NCI-H1092 treated with DMSO at 0.1 percent for 48 hours (cell line): Measurements from ENCODE around the gene CDX1.

Experiments
- DNase-seq: peaks from one replicate; lab custom pipeline; 2025; lab: John Stamatoyannopoulos, UW

CDX1 gene

DNA sequence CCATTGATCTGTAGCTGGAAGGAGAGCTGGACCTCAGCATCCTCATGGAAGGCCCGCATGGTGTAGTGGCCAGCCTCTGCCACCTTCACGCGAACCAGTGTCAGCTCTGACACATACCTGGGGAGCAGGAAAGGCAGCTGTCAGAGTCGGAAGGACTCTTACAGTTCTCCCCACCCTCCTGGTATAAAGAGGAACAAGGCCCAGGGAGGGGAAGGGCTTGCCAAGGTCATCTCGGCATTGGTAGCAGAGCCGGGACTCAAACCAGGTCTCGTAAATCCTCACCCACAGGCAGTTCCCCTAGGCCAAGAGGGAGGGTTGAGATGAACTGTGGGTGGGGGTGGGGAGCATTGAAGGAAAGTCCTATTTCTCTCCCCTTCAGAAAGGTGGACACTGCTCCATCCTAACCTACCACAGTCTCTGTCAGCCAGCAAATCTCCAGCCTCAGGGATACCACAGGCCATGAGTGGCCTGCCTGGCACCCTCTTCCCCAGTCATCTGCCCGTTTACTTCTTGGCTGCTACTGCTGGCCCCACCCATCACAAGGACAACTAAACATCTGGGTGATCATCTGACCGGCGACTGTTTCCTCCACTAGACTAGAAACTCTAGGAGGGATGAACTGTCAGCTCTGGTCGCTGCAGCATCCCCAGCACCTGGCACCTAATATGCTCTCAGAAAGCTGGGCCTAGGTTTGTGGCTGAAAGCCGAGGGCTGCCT is 34.4 kb upstream of the CDX1 start:
- no peak for DNase-seq

DNA sequence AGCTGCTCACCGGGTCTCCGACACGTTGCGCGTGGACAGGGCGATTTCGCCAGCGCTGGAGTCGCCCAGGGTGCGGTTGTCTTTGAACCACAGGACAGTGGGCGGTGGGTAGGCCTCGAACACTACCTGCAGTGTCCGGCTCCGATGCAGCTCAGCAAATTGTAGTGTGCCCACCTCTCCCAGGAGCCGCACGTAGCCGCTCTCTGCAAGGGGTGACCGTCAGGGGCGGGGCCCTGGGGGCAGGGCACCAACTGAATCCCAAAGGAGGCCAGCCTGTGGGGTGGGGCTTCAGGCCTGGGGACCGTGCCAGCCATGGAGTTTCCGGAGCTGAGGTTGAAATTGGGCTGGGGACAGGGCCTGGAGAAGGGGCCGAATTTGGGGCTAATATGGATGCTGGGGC is 33.8 kb upstream of the CDX1 start:
- DNase-seq: no peak

- no peak for DNase-seq
These were observed 32.9 kb upstream of the CDX1 start for GRCh38 chr5:150133581-150134197.

DNA sequence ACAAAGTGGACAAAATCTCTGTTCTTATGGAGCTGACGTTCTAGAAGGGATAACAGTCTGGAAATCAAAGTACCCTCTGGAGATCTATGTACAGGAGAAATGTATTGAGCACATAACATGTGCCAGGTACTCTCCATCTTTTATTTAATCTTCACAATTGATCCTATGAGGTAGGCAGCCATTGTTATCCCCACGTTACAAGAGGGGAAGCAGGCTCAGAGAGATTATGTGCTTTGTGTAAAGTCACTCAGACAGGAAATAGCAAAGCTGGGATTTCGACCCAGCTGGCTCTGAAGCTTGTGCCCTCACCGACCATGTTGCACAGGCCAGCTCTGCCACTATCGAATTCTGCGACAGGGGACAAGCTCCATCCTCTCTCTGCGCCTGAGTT is 32.4 kb upstream of the CDX1 start:
- DNase-seq: no peak

DNA sequence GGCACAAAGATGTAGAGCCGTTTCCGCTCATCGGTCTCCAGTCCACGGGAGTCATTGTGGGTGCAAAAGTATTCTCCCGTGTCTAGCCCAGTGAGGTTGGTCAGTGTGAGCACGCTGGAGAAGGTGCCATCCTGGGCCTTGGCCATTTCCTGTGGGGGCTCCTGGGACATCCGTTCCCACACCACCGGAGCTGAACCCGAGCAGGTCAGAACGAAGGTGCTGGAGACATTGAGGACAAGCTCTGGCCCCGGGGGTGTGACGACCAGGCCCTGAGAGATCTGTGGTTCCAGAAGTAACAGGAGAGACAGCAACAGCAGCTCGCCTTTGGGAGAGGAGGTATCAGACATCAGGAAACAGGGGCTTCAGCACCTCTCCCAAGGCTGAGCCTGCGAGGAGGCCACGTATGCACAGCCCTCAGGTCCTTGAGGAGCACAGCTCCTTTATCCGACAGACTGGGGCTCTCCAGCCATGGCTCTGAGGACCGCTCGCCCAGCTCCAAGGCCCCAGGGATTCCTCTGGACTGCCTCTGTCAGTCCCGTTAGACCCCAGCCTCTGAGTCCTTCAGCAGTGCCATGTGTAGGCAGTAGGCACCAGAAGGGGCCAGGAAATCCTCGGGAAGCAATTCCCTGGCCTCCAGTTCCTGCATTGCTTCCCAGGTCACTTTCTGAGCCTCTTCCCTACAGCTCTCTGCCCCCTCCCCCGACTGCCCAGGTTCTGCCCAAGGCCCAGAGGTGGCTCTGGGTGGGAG is 30.8 kb upstream of the CDX1 start:
- DNase-seq: no peak

DNA sequence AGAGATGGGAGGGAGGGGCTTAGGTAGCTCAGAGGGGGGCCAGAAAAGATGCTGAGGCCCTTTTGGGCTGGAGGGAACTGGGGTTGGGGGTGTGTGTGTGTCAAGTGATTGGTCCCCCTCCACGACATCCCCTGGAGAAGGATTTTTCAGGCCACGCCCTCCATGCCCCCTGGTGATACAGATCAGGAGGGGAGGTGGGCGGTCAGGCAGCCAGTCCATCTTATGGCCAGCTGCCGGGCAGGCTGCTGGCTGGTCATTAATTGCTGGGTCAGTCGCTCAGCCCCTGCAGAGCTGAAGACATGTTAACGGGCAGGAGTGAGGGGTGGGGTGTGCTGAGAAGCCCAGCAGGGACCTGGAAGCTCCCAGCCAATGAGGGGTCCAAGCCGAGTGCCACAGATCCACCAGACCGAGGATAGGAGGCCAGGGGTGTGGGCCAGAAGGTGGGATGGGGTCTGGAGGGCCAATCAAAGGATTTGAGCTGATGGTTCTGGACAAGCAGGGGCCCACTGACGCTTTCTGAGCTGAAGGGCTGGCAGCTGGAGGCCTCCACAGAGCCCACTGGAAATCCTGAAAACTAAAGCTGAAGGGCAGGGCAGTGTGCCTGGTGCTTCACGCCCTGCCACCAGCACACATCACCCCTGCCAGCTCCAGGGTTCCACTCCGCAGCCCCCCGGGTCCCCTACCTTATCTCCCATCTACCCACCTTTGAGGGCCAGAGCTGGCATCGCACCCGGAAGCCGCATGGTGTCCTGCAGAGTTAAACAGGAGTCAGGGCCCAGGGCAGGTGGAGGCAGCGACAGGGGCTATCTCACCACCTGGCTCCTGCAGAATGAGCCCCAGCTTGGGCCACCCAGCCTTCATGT is 30.0 kb upstream of the CDX1 start:
- no peak for DNase-seq

DNA sequence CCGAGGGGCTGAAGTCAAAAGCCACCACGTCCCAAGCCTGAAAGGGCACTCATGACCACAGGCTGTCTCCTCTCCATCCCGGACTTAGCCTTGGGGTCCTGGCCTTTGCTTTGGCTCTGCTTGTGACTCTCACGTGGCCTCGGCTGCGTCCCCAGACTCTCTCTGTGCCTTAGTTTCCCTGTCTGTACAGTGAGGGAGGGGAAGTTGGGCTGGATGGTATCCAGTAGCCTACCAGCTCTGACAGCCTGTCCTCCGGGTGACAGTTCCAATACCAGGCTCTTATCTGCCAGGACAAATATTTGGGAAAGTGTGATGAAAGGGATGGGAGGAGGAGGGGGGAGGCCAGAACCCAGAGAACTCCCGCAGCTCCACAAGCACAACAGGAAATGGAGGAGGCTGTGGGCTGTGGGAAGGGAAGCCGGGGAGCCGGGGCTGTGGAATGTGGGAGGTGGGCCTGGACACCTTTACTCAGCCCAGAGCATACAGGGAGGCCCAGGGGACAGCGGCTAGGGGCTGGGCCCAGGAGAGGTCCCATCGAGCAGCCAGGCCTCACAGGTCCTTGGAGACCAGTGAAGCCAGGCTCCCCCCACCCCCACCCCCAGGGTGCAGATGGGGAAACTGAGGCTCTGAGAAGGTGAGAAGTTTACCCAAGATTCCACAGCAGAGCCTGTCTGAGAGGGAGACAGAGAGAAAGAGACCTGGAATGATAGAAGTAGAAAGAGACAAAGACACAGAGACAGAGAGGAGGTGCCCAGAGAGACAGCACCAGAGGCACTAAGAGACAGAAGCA is 29.2 kb upstream of the CDX1 start:
- DNase-seq: no peak

DNA sequence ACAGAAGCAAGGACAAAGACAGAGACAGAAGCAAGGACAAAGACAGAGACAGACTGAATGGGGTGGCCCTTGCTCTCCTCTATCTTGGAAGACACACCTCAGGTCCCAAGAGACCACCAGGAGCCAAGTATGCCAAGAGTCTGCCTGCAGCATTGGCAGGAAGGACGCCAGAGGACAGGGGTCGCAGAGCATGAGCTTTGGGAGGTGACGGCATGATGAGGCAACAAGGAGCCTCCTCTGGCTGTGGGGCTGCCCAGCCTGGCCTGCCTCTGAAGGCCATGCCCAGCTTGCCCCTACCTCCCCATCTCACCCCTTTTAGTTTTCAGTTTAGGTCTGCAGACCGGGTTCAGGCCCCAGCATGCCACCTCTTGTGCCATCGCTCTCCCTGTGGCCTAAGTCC is 28.6 kb upstream of the CDX1 start:
- DNase-seq: no peak

- DNase-seq: no peak
These were observed 27.9 kb upstream of the CDX1 start for GRCh38 chr5:150138551-150139265.

GRCh38 chr5:150139334-150139733 is 27.2 kb upstream of the CDX1 start:
- no peak for DNase-seq

DNA sequence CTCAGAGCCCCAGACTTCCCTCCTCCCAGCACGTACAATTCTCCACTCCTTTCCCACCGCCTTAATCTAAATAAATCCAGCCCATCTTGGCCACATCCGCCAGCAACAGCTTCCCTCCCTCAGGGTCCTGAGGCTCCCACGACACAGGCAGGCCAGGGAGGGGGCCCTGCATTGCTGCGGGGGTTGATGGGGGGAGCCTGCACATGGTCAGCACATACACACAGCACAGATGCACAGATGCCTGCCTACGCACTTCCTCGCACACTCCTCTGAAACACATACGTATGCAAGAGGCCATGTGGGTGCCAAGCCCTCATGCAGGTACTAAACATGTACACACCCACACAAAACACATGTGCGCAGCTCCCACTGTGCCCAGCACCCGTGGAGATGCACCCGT is 25.7 kb upstream of the CDX1 start:
- DNase-seq: no peak

DNA sequence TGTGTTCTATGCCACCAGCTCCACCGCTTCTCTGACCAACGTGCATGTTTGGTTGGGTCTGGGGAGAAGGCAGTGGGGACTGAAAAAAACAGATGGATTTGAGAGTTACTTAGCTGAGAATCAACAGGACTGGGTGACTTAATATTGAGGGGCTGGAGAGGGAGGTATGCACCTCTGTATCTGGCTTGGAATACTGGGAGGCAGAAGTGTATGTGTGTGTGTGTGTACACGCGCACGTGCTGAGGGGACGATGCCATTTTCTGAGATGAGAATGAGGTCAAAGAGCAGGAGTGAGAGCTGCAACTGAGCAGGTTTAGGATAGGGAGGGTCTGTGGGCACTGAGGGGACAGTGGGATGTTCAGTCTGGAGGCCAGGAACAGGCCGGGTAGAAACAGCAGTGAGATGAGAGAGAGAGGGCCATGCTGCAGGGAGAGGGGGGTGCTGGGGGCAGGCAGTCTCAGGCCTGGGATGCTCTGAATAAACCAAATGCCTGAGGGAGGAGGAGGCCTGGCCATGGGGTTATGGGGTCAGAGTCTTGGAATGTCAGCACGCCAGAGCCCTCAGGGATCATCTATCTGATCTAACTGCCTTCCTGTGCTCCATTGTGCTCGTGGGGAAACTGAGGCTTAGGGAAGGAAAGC is 24.9 kb upstream of the CDX1 start:
- no peak for DNase-seq

GRCh38 chr5:150142185-150142958 is 24.2 kb upstream of the CDX1 start:
- DNase-seq: no peak

DNA sequence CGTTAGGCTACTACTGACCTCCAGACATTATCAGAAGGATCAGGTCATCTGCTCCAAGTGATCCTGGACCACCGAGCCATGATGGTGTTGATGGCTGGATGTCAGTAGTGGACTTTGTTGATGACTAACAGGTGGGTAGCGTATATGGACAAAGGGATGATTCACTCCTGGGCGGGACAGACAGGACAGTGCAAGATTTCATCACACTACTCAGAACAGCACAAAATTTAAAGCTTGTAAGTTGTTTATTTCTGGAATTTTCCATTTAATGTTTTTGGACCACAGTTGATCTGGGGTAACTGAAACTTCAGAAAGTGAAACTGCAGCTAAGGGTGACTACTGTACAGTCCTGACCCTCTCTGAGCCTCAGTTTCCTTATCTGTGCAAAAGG is 23.6 kb upstream of the CDX1 start:
- DNase-seq: no peak

GRCh38 chr5:150143350-150144245 is 23.0 kb upstream of the CDX1 start:
- no peak for DNase-seq

GRCh38 chr5:150144246-150144801 is 22.3 kb upstream of the CDX1 start:
- no peak for DNase-seq

DNA sequence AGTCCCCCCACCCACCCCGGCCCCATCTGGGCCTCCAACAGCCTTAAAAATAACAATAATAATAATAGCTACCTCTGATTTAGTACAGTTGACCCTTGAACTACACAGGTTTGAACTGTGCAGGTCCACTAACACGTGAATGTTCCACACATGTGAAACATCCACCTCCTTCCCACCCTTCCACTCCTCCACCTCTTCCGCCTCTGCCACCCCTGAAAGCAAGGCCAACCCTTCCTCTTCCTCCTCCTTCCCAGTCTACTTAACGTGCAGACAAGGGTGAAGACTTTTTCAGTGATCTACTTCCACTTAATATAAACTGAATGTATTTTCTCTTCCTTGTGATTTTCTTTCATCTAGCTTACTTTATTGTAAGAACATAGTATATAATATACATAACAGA is 21.7 kb upstream of the CDX1 start:
- no peak for DNase-seq

- DNase-seq: no peak
These were observed 20.3 kb upstream of the CDX1 start for GRCh38 chr5:150146235-150146634.
